Mammary epithelial cell (primary cell): Measurements from ENCODE around the gene NFASC.

Experiments
- EZH2 ChIP-seq: IDR thresholded peaks from 2 replicates; pipeline ENCODE4 v1.6.1; 2012; ENCODE audit warnings: low read length, inconsistent platforms, borderline replicate concordance
- TF ChIP-seq, protein P1 (sequence below), 2 donors: IDR thresholded peaks in 1 of 2; conservative IDR thresholded peaks in 1 of 2; 2 replicates each; pipeline ENCODE4 v1.5.1; 2011 to 2012; ENCODE audit warnings: inconsistent platforms in 2 of 2, low read length in 2 of 2, mild to moderate bottlenecking in 2 of 2, control low read depth in 1 of 2, low read depth in 1 of 2; ENCODE audit not compliant: insufficient read depth in 1 of 2; ENCODE audit errors: extremely low read depth in 1 of 2

GRCh38 chr1:204873714-204874113 is 3.1 kb downstream of the NFASC start:
- TF ChIP-seq, protein P1, sequence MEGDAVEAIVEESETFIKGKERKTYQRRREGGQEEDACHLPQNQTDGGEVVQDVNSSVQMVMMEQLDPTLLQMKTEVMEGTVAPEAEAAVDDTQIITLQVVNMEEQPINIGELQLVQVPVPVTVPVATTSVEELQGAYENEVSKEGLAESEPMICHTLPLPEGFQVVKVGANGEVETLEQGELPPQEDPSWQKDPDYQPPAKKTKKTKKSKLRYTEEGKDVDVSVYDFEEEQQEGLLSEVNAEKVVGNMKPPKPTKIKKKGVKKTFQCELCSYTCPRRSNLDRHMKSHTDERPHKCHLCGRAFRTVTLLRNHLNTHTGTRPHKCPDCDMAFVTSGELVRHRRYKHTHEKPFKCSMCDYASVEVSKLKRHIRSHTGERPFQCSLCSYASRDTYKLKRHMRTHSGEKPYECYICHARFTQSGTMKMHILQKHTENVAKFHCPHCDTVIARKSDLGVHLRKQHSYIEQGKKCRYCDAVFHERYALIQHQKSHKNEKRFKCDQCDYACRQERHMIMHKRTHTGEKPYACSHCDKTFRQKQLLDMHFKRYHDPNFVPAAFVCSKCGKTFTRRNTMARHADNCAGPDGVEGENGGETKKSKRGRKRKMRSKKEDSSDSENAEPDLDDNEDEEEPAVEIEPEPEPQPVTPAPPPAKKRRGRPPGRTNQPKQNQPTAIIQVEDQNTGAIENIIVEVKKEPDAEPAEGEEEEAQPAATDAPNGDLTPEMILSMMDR (conservative IDR thresholded peaks at IDR 0.05 in 1 of 2, IDR thresholded peaks at IDR 0.05 in 1 of 2; ENCODE audit: extremely low read depth in 1 of 2, insufficient read depth in 1 of 2, low read depth in 1 of 2, low read length in 2 of 2), result no peak
- TF ChIP-seq EZH2, result no peak
